AG09319 (cell line): ENCODE results near the gene GATA1.
"Not testable (repeated sequence)": the region's sequence is repeated elsewhere in the genome, so short reads cannot be mapped to it uniquely, and the experiment has no call there.

Experiments
- DNase-seq: peaks from one replicate; pipeline ENCODE4 v3.0.0-alpha.2; 2010; ENCODE audit warnings: low read depth; ENCODE audit errors: extremely low read depth
- TF ChIP-seq, protein P1 (sequence below): IDR thresholded peaks from 2 replicates; pipeline ENCODE4 v1.5.1; 2011; ENCODE audit warnings: low read depth, mild to moderate bottlenecking, inconsistent platforms, low read length, moderate library complexity

The GATA1 gene

DNA sequence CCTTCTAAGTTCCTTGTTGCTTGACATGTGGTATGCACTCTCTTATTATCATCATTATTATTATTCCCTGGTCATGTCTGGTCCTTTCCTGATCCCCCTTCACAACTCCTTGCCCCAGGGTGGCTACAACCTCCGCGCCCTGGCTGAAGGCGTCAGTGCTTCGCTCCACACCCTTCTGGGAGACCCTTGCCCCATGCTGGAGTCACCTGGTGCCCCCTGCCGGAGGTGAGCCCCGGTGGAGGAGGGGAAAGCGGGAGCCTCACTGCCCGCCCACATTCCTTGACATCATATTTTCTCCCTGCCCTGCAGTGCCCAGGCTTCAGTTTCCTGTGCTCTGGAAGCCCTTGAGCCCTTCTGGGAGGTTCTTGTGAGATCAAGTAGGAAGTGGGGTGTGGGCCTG, 28.9 kb downstream of the GATA1 start:
- no peak for DNase-seq
- TF ChIP-seq, protein P1, sequence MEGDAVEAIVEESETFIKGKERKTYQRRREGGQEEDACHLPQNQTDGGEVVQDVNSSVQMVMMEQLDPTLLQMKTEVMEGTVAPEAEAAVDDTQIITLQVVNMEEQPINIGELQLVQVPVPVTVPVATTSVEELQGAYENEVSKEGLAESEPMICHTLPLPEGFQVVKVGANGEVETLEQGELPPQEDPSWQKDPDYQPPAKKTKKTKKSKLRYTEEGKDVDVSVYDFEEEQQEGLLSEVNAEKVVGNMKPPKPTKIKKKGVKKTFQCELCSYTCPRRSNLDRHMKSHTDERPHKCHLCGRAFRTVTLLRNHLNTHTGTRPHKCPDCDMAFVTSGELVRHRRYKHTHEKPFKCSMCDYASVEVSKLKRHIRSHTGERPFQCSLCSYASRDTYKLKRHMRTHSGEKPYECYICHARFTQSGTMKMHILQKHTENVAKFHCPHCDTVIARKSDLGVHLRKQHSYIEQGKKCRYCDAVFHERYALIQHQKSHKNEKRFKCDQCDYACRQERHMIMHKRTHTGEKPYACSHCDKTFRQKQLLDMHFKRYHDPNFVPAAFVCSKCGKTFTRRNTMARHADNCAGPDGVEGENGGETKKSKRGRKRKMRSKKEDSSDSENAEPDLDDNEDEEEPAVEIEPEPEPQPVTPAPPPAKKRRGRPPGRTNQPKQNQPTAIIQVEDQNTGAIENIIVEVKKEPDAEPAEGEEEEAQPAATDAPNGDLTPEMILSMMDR, result no peak

GRCh38 chrX:48816014-48816810, 29.8 kb downstream of the GATA1 start:
- TF ChIP-seq, protein P1, result no peak
- no peak for DNase-seq

- DNase-seq, result no peak
- TF ChIP-seq, protein P1, result no peak
Observed at GRCh38 chrX:48818098-48818497, 31.7 kb downstream of the GATA1 start.

DNA sequence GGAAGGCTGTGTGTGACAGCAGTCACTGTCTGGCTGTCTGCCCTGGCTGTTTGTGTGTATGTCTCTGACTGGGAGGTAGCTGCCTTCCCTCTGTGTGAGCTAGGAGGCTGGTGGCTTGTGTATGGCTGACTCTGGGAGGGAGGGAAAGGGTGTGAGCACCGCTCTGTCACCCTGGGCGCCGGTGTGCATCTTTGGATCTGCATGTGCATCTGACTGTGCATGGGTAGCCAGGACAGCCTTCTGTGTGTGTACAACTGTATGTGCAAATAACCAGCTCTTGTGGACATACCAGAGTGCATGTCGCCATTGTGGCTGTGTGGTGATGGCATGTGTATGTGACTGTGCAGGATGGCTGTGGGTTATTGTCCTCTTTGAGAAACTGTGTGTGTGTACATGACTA, 32.5 kb downstream of the GATA1 start:
- DNase-seq, result no peak
- TF ChIP-seq, protein P1, result no peak

GRCh38 chrX:48819394-48819793, 33.0 kb downstream of the GATA1 start:
- not testable (repeated sequence) for DNase-seq

GRCh38 chrX:48823053-48823452, 36.7 kb downstream of the GATA1 start:
- TF ChIP-seq, protein P1, result no peak
- no peak for DNase-seq

DNA sequence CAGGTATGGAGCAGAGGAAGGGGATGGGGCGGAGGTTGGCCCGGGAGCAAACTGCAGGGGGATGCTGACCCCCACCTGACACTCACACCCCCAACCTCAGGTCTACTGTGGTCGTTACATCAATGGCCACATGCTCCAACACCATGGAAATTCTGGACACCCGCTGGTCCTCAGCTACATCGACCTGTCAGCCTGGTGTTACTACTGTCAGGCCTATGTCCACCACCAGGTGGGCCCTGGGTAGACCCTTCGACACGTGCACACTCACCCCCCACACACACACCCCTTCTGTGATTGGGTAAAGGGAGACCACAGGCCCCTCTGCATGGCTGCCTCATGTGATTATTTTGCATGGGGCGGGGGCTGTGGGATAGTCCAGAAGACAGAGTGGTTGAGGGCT, 37.7 kb downstream of the GATA1 start:
- no peak for DNase-seq
- TF ChIP-seq, protein P1, result no peak

DNA sequence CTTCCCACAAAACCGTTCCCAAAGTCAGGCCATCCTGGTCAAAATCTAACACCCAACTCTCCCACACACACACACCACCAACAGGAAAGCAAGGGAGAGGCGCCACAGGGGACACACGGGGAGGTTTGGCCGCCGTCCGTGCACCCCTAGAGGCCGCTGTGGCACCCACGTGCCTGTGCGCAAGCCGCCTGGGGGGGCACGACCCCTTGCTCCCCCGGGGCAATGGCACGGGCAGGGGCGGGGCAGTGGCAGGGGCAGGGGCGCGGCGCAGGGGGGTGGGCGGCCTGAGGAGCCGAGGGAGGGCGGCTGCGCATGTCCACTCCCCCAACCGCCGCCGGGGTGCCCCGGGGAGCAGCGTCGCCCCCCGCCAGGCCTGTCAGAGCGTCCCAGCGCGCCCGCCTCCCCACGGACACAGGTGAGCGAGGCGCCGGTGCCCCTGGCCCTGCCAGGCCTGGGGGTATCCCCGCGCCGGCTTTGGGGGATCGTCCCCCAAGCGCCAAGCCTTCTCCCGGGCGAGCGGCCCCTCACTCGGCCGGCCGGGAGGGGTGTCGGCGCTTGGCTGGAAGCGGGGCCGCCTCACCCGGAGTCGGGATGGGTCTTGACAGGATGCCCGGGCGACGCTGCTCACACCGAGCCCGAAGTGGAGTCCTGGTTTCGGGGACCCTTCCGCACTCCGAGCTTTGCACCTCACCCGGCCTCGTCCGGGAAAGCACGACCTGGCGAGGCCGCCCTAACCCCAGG, 39.9 kb downstream of the GATA1 start, which contains the start of gene ERAS:
Gene ERAS (plus strand): TSS at position 379 of the 741 bp plus-strand sequence. CDS start 2,611 bp downstream, outside the sequence.
- no peak for DNase-seq
- TF ChIP-seq, protein P1, result no peak
